HPDE6-E6E7 (cell line): ENCODE data around the gene NGEF.

Experiments used
- DNase-seq: peaks from one replicate; pipeline ENCODE4 v3.0.0; 2011; ENCODE audit warnings: missing footprints; ENCODE audit errors: extremely low spot score

NGEF gene

GRCh38 chr2:232833830-232834229 is 179.2 kb downstream of the NGEF start:
- no peak for DNase-seq

GRCh38 chr2:232831496-232831895 is 181.6 kb downstream of the NGEF start:
- no peak for DNase-seq

- no peak for DNase-seq
Observed at GRCh38 chr2:232829988-232830387, 183.1 kb downstream of the NGEF start.
